Endothelial cell of hepatic sinusoid (primary cell): Measurements from ENCODE around the gene GPX3.

Experiments used
- in situ Hi-C: cut with HindIII; loops from 2 replicates; pipeline ENCODE4 v1.10.0; 2017; ENCODE audit warnings: low sequenced_read_pairs

GPX3 gene

DNA sequence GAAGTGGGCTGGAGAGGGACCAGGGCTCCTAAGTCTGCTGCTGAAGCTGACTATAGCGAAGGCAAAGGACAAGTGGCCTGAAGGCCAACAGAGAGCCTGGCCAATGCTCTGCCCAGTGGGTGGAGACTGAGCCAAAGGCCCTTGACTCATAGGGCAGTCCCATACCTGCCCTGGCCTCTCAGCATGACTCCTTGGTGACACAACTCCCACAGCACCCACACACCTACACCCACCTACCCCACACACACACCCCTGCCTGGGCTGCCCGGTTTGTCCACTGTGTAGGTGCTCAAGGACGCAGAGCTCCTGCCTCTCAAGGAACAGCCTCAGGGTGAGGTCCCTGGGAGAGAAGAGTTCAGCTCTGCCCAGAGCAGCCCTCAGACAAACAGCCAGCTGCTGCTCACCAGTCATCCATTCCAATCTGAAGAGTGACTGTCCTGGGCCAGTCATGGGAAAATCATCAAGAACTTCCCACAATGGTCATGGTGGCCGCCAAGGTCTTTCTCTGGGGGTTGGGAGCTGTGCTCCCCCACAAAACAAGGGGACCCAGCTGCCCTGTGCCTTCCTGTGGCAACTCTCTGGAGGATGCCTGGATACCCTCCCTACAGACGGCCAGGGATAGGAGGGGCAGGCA, 55.4 kb downstream of the GPX3 start:
- in situ Hi-C loops: no loop called here

DNA sequence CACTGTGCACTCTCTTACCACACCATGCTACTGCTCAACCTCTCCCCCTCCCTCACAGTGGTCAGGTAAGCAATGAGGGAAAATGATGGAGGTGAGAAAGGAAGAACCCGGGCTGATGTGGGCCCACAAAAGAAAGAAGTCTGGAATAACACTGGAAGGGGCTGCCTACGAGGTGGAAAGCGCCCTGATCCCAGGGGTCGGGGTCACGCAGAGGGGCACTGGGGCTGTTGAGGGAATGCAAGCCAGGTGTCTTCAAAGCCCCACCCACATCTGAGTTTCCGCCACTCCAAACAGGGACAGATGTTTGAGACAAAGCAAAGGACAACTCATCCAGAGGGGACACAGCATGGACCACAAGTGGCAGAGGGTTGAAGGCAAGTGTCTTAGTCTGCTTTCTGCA, 56.2 kb downstream of the GPX3 start:
- in situ Hi-C loops: no loop called here

DNA sequence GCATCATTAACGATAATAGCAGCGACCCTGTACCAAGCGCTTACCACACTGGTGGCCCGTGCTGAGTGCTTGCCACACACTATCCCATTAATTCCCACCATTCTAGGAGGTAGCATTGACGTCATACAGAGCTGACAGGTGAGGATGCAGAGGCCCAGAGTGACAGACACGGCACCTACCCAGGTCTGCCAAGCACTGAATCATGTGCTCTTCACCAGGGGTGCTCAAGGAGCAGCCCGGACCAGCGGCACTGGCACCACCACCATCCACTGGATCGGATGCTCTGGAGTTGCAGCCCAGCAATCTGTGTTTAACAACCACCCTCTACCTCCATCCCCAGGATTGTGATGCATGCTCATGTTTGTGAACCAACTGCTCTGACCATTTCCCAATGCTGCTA, 57.0 kb downstream of the GPX3 start:
- in situ Hi-C loops: no loop called here

DNA sequence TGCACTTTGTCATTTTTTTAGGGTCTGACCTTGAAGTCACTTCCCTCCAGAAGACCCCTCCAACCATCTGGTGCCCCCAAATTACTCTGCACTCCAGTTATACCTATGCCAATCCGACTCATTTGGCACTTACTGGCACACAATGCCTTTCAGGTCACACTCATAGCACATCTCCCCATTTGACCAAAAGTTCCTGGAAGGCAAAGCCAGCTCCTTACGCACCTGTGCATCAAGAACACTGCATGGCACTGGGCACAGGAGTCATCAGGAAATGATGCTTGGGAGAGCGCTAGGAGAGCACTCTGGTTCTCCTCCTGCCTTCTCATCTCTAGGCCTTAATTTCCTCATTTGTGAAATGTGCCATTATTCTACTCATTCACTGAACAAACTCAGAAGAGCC, 57.6 kb downstream of the GPX3 start:
- in situ Hi-C loops: no loop called here
